ENCODE data around the gene SEC22C.
A peak's percentile ranks its signal among the peaks of the same experiment; 100 is the strongest.

Gene SEC22C

GRCh38 chr3:42589382-42590109 is 7.8 kb upstream of the SEC22C start:
- Histone ChIP-seq H2AFZ (ENCODE audit: low read depth, low read length) (peak overlapping the region; percentile 50; the same call in 1 of the 2 replicates), H3K79me2 (ENCODE audit: low read length) (peaks cover 33% of the 10 kb centered on the region), H3K4me2 (ENCODE audit: low read length) (peak overlapping the region; percentile 88), H3K9me3 (ENCODE audit: insufficient read depth, low read length) (no peaks in the 10 kb centered on the region), H4K20me1 (ENCODE audit: insufficient read depth, low read length) (peaks cover 3% of the 10 kb centered on the region; the same call in 1 of the 2 replicates), H3K36me3 (replicated peaks; ENCODE audit: low read depth, low read length) (peaks cover 22% of the 10 kb centered on the region), H3K4me1 (ENCODE audit: low read length) (peaks cover 14% of the 10 kb centered on the region), H3K27me3 (ENCODE audit: low read depth, low read length) (no peaks in the 10 kb centered on the region), H3K9ac (ENCODE audit: low read length) (peak overlapping the region; percentile 64), H3K27ac (ENCODE audit: low read length) (peak overlapping the region; percentile 71), H3K4me3 (ENCODE audit: low read length) (peak overlapping the region; percentile 93)
- TF ChIP-seq EZH2phosphoT487 (IDR thresholded peaks at IDR 0.05; ENCODE audit: low read depth) (no peak), CTCF (IDR thresholded peaks at IDR 0.05; ENCODE audit: low read depth, low read length) (no peak)

- H3K27me3 ChIP-seq (ENCODE audit: low read depth, low read length) = no peaks in the 10 kb centered on the region
- H3K36me3 ChIP-seq (replicated peaks; ENCODE audit: low read depth, low read length) = peaks cover 13% of the 10 kb centered on the region
- no peaks in the 10 kb centered on the region for H3K9me3 ChIP-seq (ENCODE audit: insufficient read depth, low read length)
- no peak overlapping the region for H3K27ac ChIP-seq (ENCODE audit: low read length)
- no peak overlapping the region for H3K9ac ChIP-seq (ENCODE audit: low read length)
- H4K20me1 ChIP-seq (ENCODE audit: insufficient read depth, low read length) = peaks cover 3% of the 10 kb centered on the region; the same call in 1 of the 2 replicates
- no peak overlapping the region for H2AFZ ChIP-seq (ENCODE audit: low read depth, low read length)
- TF ChIP-seq CTCF (IDR thresholded peaks at IDR 0.05; ENCODE audit: low read depth, low read length) (no peak), EZH2phosphoT487 (IDR thresholded peaks at IDR 0.05; ENCODE audit: low read depth) (no peak)
- peaks cover 14% of the 10 kb centered on the region for H3K4me1 ChIP-seq (ENCODE audit: low read length)
- H3K4me3 ChIP-seq (ENCODE audit: low read length) = no peak overlapping the region
- no peak overlapping the region for H3K4me2 ChIP-seq (ENCODE audit: low read length)
- H3K79me2 ChIP-seq (ENCODE audit: low read length) = peaks cover 24% of the 10 kb centered on the region
Observed at GRCh38 chr3:42588625-42589024, 6.9 kb upstream of the SEC22C start.

- H3K27ac ChIP-seq (ENCODE audit: low read length) = peak overlapping the region; percentile 66
Observed at GRCh38 chr3:42582474-42583070, 805 bp upstream of the SEC22C start.

More at GRCh38 chr3:42582474-42583070, 805 bp upstream of the SEC22C start:
- Histone ChIP-seq H3K4me3 (ENCODE audit: low read length) (peak overlapping the region; percentile 79), H3K9me3 (ENCODE audit: insufficient read depth, low read length) (no peaks in the 10 kb centered on the region), H2AFZ (ENCODE audit: low read depth, low read length) (peak overlapping the region; percentile 90), H4K20me1 (ENCODE audit: insufficient read depth, low read length) (no peaks in the 10 kb centered on the region), H3K4me2 (ENCODE audit: low read length) (peak overlapping the region; percentile 86), H3K9ac (ENCODE audit: low read length) (peak overlapping the region; percentile 82), H3K36me3 (replicated peaks; ENCODE audit: low read depth, low read length) (peaks cover 7% of the 10 kb centered on the region), H3K27me3 (ENCODE audit: low read depth, low read length) (no peaks in the 10 kb centered on the region), H3K4me1 (ENCODE audit: low read length) (peaks cover 20% of the 10 kb centered on the region), H3K79me2 (ENCODE audit: low read length) (peaks cover 33% of the 10 kb centered on the region)
- no peak for TF ChIP-seq CTCF (IDR thresholded peaks at IDR 0.05; ENCODE audit: low read depth, low read length)
- no peak for TF ChIP-seq EZH2phosphoT487 (IDR thresholded peaks at IDR 0.05; ENCODE audit: low read depth)
